HT-29 (cell line): ENCODE data around the gene HTR2B. TPM values are rescaled to one million over a fixed set of nuclear protein-coding genes. Genes with fewer than 3 reads are reported as not detected.
"Not testable (repeated sequence)": the region's sequence is repeated elsewhere in the genome, so short reads cannot be mapped to it uniquely, and the experiment has no call there.

ENCODE experiments used
- DNase-seq: peaks from one replicate; pipeline ENCODE4 v3.0.0-alpha.2; 2015; ENCODE audit warnings: low spot score
- total RNA-seq: library from RNA; depleted of rRNA; stranded (reverse); fragments of >200 nt; shearing (Covaris generic); gene quantifications from 2 replicates; pipeline ENCODE4 v1.2.3, GENCODE V29; 2014; rRNA removed

HTR2B gene
- total RNA-seq: not detected in 2 replicates

- no peak for DNase-seq
Measured at GRCh38 chr2:231124838-231125568, at the start of gene HTR2B. TSS of gene HTR2B (minus strand) at chr2:231125042. CDS start at chr2:231123764, 1,278 bp downstream.

GRCh38 chr2:231174211-231174651, 49.4 kb upstream of the HTR2B start:
- DNase-seq: no peak

- no peak for DNase-seq
Measured at GRCh38 chr2:231172025-231172424, 47.2 kb upstream of the HTR2B start.

- no peak for DNase-seq
Measured at GRCh38 chr2:231170055-231170454, 45.2 kb upstream of the HTR2B start.

- no peak for DNase-seq
Measured at GRCh38 chr2:231169488-231169887, 44.6 kb upstream of the HTR2B start.

- DNase-seq: no peak
Measured at GRCh38 chr2:231168460-231169139, 43.8 kb upstream of the HTR2B start.

- no peak for DNase-seq
Measured at GRCh38 chr2:231167745-231168459, 43.1 kb upstream of the HTR2B start.

GRCh38 chr2:231163414-231164095, 38.7 kb upstream of the HTR2B start:
- DNase-seq: no peak

GRCh38 chr2:231163011-231163410, 38.2 kb upstream of the HTR2B start:
- no peak for DNase-seq

- DNase-seq: no peak
Measured at GRCh38 chr2:231161877-231162329, 37.1 kb upstream of the HTR2B start.

GRCh38 chr2:231161252-231161839, 36.5 kb upstream of the HTR2B start:
- no peak for DNase-seq

- no peak for DNase-seq
Measured at GRCh38 chr2:231160701-231161100, 35.9 kb upstream of the HTR2B start.

GRCh38 chr2:231159306-231159705, 34.5 kb upstream of the HTR2B start:
- no peak for DNase-seq

GRCh38 chr2:231152800-231153557, 28.1 kb upstream of the HTR2B start:
- DNase-seq: no peak

- no peak for DNase-seq
Measured at GRCh38 chr2:231146665-231147064, 21.8 kb upstream of the HTR2B start.

GRCh38 chr2:231144896-231145295, 20.1 kb upstream of the HTR2B start:
- no peak for DNase-seq

GRCh38 chr2:231140808-231141207, 16.0 kb upstream of the HTR2B start:
- not testable (repeated sequence) for DNase-seq

- no peak for DNase-seq
Measured at GRCh38 chr2:231139796-231140195, 15.0 kb upstream of the HTR2B start.

- no peak for DNase-seq
Measured at GRCh38 chr2:231138699-231139098, 13.9 kb upstream of the HTR2B start.

GRCh38 chr2:231134910-231135655, 10.2 kb upstream of the HTR2B start:
- DNase-seq: no peak
